ENCODE measurements around the gene ELOVL6. TPM values are rescaled to one million over a fixed set of nuclear protein-coding genes. Genes with fewer than 3 reads are reported as not detected.
A peak's percentile ranks its signal among the peaks of the same experiment; 100 is the strongest.

Gene ELOVL6
- total and polyA plus RNA-seq, 2 of the 4 experiments (the other 2 are of a cell fraction), result 17.9 to 19.0 TPM

DNA sequence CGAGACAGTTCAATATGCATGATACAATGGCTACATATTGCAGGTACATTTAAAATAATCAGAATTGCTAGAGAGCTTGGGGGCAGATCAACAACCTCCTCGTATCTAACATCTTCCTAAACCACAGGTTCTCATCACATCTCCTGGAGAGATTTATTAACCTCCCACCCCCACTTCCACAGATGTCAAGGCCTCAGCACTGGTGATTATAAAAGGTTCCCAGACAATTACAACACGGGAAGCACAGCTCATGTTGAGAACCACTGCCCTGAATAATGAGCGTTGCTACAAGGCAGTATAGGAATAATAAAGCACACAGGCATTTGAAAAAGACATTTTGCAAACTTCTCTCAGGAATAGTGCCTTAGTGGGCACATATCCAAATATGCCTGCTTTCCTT lies 42.8 kb downstream of the ELOVL6 start:
- in situ Hi-C loops (cut with MboI; ENCODE audit: low sequenced_read_pairs) (no loop called here), dilution Hi-C loops (cut with HindIII; ENCODE audit: low sequenced_read_pairs, unreplicated experiment) (no loop called here), intact Hi-C loops (cut with micrococcal nuclease) (no loop called here)
- Histone ChIP-seq H3K18ac (ENCODE audit: low read depth, low read length) (no peak overlapping the region), H4K5ac (ENCODE audit: low read depth, low read length) (no peak overlapping the region), H2BK15ac (ENCODE audit: low read depth, low read length) (no peak overlapping the region), H3K14ac (replicated peaks; ENCODE audit: low read depth, low read length) (no peak overlapping the region), H3K27ac (ENCODE audit: insufficient read depth, low read length) (no peak overlapping the region), H2BK120ac (ENCODE audit: low read depth, low read length) (no peak overlapping the region), H3K4me1 (ENCODE audit: control insufficient read depth, insufficient read depth, low read length) (peaks cover 9% of the 10 kb centered on the region), H3K4me2 (ENCODE audit: low read depth, low read length) (no peak overlapping the region), H2BK20ac (ENCODE audit: low read depth, low read length) (no peak overlapping the region), H3K27me3 (ENCODE audit: control insufficient read depth, insufficient read depth, low read length) (no peaks in the 10 kb centered on the region), H3K9me1 (ENCODE audit: insufficient read depth, low read length) (0 out of 2 replicates have a peak, but pooled peaks cover 2% of the 10 kb centered on the region), H3K79me1 (ENCODE audit: low read depth in 1 of 2, low read length in 2 of 2) (peaks cover 6 to 11% of the 10 kb centered on the region in 2 experiments; a peak in 3 of 4 replicates), H3K23ac (ENCODE audit: low read depth, low read length) (no peak overlapping the region), H2BK5ac (ENCODE audit: low read depth, low read length, poor library complexity, severe bottlenecking) (no peak overlapping the region), H2AFZ (replicated peaks; ENCODE audit: low read length, poor library complexity) (no peak overlapping the region), H2AK9ac (replicated peaks; ENCODE audit: low read depth, low read length, poor library complexity) (no peak overlapping the region), H2AK5ac (ENCODE audit: low read depth, low read length) (no peak overlapping the region), H4K91ac (ENCODE audit: insufficient read depth, low read depth, low read length) (no peak overlapping the region), H3K4me3 (ENCODE audit: insufficient read depth, low read depth, low read length) (no peak overlapping the region), H3K9ac (ENCODE audit: low read depth, low read length) (no peak overlapping the region), H4K20me1 (ENCODE audit: insufficient read depth, low read length) (no peaks in the 10 kb centered on the region), H3K4ac (ENCODE audit: low read depth, low read length) (no peak overlapping the region), H3K56ac (ENCODE audit: extremely low read depth, insufficient read depth, low read length) (no peak overlapping the region), H3K36me3 (ENCODE audit: control insufficient read depth, insufficient read depth, low read length) (no peaks in the 10 kb centered on the region), H3K9me3 (ENCODE audit: control insufficient read depth, insufficient read depth, low read length) (no peaks in the 10 kb centered on the region), H4K8ac (ENCODE audit: low read depth in 2 of 2, low read length in 2 of 2) (no peak overlapping the region)
- ATAC-seq (ENCODE audit: low read depth) (no peak), DNase-seq (peak; percentile 12)
- TF ChIP-seq, protein P1, sequence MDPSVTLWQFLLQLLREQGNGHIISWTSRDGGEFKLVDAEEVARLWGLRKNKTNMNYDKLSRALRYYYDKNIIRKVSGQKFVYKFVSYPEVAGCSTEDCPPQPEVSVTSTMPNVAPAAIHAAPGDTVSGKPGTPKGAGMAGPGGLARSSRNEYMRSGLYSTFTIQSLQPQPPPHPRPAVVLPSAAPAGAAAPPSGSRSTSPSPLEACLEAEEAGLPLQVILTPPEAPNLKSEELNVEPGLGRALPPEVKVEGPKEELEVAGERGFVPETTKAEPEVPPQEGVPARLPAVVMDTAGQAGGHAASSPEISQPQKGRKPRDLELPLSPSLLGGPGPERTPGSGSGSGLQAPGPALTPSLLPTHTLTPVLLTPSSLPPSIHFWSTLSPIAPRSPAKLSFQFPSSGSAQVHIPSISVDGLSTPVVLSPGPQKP (IDR thresholded peaks at IDR 0.05; ENCODE audit: borderline replicate concordance, low read depth, low read length), result no peak
- ChIA-PET CTCF (no interaction called here), POLR2A (ENCODE audit: unreplicated experiment) (no interaction called here)
- no TSS peak for BruUV-seq (replicated peaks)
- WGBS, 2 experiments (ENCODE audit: extremely low coverage in 2 of 2, insufficient read length in 1 of 2), result 80% methylated on average over 1 of the region's 4 CpGs; no CpG with 5 or more reads in 1 of the 2 experiments
